Measurements from ENCODE around the gene FGF14. TPM values are rescaled to one million over a fixed set of nuclear protein-coding genes. Genes with fewer than 3 reads are reported as not detected.

FGF14 gene
- total RNA-seq, 1 experiment from 2014 or later = 0.22 TPM

GRCh38 chr13:101728615-101729014 lies 673.2 kb downstream of the FGF14 start:
- no peak for DNase-seq
- no peak overlapping the region for H3K23ac ChIP-seq (ENCODE audit: insufficient read length, low read depth, low read length)
- H4K8ac ChIP-seq (replicated peaks; ENCODE audit: insufficient read length, low read depth, low read length) = no peak overlapping the region
- no peak overlapping the region for H3K56ac ChIP-seq (ENCODE audit: insufficient read length, low read depth, low read length)
- H3K18ac ChIP-seq (ENCODE audit: insufficient read length, low read depth, low read length) = no peak overlapping the region
- no peaks in the 10 kb centered on the region for H3K36me3 Mint-ChIP-seq (ENCODE audit: insufficient read depth in 1 of 3, low read depth in 3 of 3)
- no peaks in the 10 kb centered on the region for H3K27me3 ChIP-seq (ENCODE audit: insufficient read depth, low read length)
- no peaks in the 10 kb centered on the region for H3K79me1 ChIP-seq (ENCODE audit: insufficient read depth, low read depth, low read length, poor library complexity, severe bottlenecking)
- H3T11ph ChIP-seq (ENCODE audit: low read length) = no peak overlapping the region
- H2BK12ac ChIP-seq (ENCODE audit: insufficient read length, low read depth, low read length) = no peak overlapping the region
- no peaks in the 10 kb centered on the region for H3K4me1 ChIP-seq (ENCODE audit: insufficient read depth, low read length)
- no peaks in the 10 kb centered on the region for H3K9me3 ChIP-seq (ENCODE audit: control insufficient read depth, low read depth, low read length)
- H2AFZ ChIP-seq (ENCODE audit: low read length) = no peak overlapping the region
- no peaks in the 10 kb centered on the region for H3K23me2 ChIP-seq (ENCODE audit: insufficient read length, low read depth, low read length, poor library complexity, severe bottlenecking)
- no peaks in the 10 kb centered on the region; a peak in 2 of 5 replicates for H3K9me3 Mint-ChIP-seq
- no peak for TF ChIP-seq CTCF (conservative IDR thresholded peaks at IDR 0.05)
- no peak overlapping the region for H3K27ac ChIP-seq (ENCODE audit: insufficient read length, low read depth, low read length)
- H3K14ac ChIP-seq (ENCODE audit: insufficient read depth, low read length) = no peak overlapping the region
- WGBS (ENCODE audit: extremely low coverage, insufficient read length, low lambda C conversion rate) = no CpG with 5 or more reads among the region's 3 CpGs
- H2BK5ac ChIP-seq (ENCODE audit: insufficient read length, low read length) = no peak overlapping the region
- no peaks in the 10 kb centered on the region for H3K79me2 ChIP-seq (ENCODE audit: insufficient read depth, low read length)
- H3K4me1 Mint-ChIP-seq = no peaks in the 10 kb centered on the region
- no peak overlapping the region for H2BK20ac ChIP-seq (ENCODE audit: low read depth, low read length, poor library complexity, severe bottlenecking)
- no peak overlapping the region for H2BK15ac ChIP-seq (ENCODE audit: low read depth, low read length)
- H3K4me2 ChIP-seq (ENCODE audit: insufficient read depth, insufficient read length, low read length) = no peak overlapping the region
- H3K4ac ChIP-seq (ENCODE audit: low read depth, low read length) = no peak overlapping the region
- H3K9ac ChIP-seq (ENCODE audit: extremely low read depth, insufficient read length, low read length) = no peak overlapping the region
- H2AK5ac ChIP-seq (ENCODE audit: insufficient read length, low read length) = no peak overlapping the region
- no peaks in the 10 kb centered on the region for H4K20me1 ChIP-seq (ENCODE audit: control insufficient read depth, insufficient read depth, insufficient read length)
- no peak overlapping the region for H3K4me3 Mint-ChIP-seq
- H4K5ac ChIP-seq (ENCODE audit: insufficient read length, low read depth, low read length) = no peak overlapping the region
- H3K27ac Mint-ChIP-seq = no peak overlapping the region
- no peak overlapping the region for H4K91ac ChIP-seq (ENCODE audit: insufficient read length, low read depth, low read length)
- H3K27me3 Mint-ChIP-seq (ENCODE audit: low read depth) = peaks cover 2% of the 10 kb centered on the region; the same call in 1 of the 2 replicates
- no peak overlapping the region for H2BK120ac ChIP-seq (ENCODE audit: low read depth, low read length, poor library complexity, severe bottlenecking)

Measured in H9 (cell line).